HG03280 (cell line): ENCODE results near the gene PCSK5.

ENCODE experiments used
- ATAC-seq: cut with Tn5 transposase; IDR thresholded peaks from one replicate; pipeline ENCODE4 v1.9.1; 2021; ENCODE audit warnings: mild to moderate bottlenecking, moderate library complexity; ENCODE audit not compliant: unreplicated experiment

Gene PCSK5

DNA sequence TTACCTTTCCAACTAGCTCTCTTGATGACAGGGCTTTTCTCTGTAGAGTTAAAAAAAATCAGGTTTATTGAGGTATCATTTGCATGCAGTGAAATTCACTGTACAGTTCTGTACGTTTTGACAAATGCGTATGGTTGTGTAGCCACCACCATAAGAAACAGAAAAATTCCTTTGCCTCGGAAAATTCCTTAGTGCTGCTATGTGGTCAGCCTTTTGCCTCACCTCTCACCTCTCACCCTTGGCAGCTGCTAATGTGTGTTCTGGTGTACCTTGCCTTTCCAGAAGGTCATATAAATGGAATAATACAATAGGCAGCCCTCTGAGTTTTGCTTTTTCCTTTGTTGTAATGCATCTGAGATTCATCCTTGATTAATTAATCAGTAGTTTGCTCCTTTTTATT is 28.4 kb downstream of the PCSK5 start:
- ATAC-seq: no peak

DNA sequence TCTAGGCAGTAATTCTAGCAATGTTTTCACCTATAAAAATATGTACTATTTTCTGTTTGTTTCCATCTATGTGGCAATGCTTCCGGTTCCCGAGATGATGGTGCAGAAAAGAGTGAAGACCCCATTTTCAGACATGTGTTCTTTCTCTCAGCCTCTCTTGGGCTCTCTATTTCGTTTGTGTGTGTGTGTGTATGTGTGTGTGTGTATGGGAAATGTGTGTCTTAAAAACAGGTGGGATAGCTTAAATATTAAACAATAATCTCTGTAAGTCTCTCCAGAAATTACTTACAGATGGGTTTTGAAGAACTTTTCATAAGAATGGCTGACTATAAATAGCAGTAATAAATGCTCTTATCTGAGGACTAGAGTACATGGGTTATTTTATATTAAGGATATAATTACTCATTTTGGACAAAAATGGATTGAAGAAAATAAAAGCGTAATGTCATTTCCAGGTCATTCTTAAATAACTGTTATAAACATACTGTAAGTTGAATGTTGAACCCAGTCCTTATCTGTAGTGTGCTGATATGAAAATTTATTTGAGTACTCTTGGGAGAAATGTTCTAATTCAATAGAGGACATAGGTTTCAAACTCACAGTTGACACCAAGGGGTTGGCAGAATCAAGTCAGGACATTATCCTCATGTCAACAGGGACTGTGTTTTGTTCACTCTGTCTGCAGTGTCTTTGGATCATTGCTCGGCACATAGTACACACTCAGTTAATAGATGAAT is 31.1 kb downstream of the PCSK5 start:
- no peak for ATAC-seq

- no peak for ATAC-seq
These were observed 35.9 kb downstream of the PCSK5 start for GRCh38 chr9:75926385-75926784.

DNA sequence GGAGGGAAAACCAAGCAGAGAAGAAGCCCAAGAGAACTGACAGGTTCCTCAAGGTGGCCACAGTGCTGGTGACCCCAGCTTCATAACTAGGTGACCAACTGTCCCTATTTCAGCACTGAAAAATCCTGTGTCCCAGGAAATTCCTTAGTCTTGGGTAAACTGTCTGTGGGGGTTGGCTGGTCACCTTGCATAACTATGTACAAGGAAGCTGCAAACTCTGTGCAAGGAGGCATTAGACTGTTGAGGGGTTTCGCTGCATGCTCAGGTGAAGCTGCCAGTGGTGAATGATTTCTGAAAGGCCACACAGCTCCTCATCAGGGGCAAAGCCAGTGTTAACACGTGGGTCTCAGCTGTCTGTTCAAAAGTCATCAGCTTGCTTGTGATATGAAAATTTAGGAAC is 36.9 kb downstream of the PCSK5 start:
- ATAC-seq: no peak

DNA sequence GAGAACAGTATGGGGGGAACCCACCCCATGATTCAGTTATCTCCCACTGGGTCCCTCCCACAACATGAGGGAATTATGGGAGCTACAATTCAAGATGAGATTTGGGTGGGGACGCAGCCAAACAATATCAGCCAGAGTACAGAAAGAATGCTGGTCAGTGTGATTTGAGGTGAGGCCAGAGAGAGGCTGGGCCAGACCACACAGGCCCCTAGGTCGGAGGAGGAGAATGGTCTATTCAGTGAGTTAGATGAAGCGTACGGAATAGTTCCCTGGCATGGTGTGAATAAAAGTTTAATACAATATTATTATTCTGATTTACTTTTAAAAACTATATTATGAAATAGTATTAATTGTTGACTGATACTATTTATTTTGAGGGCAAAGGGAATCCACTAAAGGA is 39.7 kb downstream of the PCSK5 start:
- no peak for ATAC-seq

DNA sequence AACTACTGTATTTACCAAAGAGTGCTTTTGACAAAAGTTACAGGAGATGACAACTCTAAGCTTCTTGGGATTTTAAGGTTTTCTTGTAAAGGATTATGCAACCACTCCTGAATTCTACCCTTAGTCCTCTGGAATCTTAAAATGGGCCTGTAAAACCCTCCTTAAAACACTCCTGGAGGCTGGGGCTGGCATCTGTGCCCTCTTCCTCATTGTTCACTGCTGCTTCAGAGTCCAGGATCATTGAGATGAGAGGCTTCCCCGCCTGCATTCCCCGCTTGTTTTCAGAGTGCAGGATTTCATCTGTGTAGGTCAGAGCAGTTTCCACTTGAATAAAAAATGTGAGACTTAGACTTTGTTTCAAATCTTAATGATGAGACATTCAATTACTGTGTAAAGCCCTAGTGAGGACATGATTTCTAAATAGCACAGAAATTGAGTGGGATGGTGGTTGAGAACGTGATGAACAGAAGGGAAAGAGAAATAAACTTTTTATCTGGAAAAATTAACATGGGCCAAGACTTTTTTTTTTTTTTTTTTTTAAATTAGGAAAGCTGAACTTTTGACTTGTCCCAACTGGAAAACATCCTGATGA is 40.4 kb downstream of the PCSK5 start:
- no peak for ATAC-seq

DNA sequence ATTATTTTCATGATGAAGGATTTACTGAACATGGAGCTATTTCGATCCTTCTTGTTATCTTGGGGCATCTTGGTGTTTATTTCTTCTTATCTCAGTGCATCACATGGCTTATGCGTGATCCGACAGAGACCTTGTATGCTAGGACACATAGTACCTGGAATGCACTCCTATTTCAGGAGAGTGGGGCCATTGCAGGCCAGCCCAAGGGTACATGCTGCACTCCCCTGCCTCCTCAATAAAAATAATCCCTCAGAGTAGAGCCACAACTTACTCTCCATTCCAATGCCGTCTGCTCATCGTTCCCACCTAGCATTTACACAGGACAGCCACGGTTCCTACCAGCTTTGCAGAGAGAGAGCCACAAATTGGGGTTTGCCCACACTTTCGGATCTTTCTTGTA is 43.5 kb downstream of the PCSK5 start:
- no peak for ATAC-seq

DNA sequence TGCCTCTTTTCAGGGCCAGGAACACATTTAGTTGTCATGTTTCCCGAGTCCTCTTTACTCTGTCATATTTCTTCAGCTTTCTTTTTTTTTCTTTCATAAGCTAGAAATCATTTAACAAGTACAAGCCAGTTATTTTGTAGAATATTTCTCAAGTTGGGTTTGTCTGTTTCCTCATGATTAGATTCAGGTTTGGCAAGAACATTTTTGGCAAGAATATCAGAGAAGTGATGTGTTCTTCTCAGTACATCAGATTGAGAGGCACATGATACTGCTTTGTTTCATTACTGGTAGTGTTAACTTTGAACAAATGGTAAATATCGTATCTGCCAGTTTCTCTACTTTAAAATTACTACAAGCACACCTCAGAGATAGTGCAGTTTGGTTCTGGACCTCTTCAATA is 45.1 kb downstream of the PCSK5 start:
- ATAC-seq: no peak

- ATAC-seq: no peak
These were observed 47.2 kb downstream of the PCSK5 start for GRCh38 chr9:75937521-75938258.

GRCh38 chr9:75938946-75939345 is 48.5 kb downstream of the PCSK5 start:
- no peak for ATAC-seq

GRCh38 chr9:75939536-75940111 is 49.2 kb downstream of the PCSK5 start:
- ATAC-seq: no peak

DNA sequence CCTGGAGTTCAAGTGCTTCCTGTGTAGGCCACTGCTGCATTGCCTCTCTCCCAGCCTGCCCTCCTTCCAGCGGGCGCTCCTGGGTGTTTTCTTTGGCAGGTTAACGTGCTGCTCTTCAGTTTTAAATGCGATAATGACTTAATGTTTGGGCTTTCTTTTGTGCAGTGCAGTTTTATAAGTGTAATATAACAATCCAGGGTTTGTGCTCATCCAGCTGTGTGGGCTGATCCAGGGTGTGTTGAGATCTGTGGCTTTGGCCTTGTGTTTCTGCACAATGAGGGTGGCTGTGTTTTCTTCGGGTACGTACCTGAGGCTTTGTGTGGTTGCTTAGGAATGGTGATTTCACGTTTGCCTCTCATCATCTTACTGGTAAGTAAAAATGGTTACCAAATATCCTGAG is 50.6 kb downstream of the PCSK5 start:
- no peak for ATAC-seq

DNA sequence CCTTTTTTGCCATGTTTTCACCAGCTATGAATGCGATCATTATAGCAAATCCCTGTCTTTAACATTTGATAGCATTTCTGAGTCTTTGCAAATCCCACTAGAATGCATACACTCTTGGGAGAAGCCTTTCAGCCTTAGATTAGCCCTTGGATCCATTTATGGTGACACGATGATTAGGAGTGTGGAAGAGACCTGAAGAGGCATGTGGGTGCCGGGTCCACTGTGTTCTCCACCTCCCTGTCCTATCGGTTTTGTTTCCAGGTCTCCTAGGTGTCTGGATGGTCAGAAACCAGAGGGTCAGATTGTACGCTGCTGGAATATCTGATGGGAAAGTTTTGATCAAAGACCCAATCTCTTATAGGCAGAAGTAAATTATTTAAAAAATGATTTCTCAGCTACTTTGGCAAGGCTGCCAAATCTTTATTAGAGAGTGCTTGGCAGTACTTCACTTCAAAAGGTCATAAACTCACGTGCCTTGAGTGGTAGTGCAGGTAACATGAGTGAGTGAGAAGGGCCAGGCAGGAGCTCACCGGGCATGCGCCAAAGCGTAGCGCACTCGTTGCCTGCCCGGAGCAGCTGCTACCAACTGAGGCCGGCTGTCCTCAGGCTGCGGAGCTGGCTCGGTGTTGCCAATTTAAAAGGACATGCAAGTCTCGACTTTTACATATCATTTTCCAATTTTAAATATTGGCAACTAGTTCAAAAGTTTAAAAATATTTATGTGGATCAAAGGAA is 51.3 kb downstream of the PCSK5 start:
- ATAC-seq: no peak

GRCh38 chr9:75946766-75947165 is 56.3 kb downstream of the PCSK5 start:
- ATAC-seq: no peak

- ATAC-seq: no peak
These were observed 56.8 kb downstream of the PCSK5 start for GRCh38 chr9:75947233-75947632.

DNA sequence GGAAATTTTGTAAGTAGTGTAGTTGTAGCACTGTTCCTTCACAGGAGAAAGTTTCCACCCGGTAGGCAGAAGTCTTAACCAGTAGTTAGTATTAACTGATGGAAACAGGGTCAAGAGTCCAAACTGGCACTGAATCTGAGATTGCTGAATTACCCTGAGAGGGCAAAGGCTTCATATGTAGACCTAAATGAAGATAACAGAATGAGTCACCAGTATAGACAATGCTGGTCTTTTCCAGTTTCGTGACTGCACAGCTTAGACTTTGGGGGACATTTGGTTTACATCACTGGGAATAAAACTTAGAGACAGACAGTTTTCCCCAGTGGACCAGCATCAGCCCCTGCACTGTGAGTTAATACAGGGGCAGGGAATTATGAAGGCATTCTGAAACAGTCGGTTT is 60.5 kb downstream of the PCSK5 start:
- no peak for ATAC-seq

DNA sequence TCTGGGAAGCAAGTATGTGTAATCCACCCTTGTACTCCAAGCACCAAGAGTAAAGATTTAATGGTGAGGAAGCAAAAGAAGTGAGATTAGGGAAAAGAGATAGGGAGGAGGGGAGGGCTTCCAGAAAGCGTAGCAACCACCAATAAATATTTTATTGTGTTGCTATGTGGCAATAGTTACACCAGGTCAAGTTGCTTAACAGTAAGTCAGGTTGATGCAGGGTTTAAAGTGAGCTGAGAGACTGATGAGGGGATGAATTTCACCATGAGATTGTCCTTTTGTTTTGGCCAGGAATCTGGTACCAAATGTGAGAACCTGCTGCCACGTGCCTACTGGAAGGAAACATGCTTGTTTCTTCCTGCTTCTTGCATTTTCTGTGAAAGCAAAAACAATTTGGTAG is 62.7 kb downstream of the PCSK5 start:
- ATAC-seq: no peak

- ATAC-seq: no peak
These were observed 65.7 kb downstream of the PCSK5 start for GRCh38 chr9:75956161-75956560.

DNA sequence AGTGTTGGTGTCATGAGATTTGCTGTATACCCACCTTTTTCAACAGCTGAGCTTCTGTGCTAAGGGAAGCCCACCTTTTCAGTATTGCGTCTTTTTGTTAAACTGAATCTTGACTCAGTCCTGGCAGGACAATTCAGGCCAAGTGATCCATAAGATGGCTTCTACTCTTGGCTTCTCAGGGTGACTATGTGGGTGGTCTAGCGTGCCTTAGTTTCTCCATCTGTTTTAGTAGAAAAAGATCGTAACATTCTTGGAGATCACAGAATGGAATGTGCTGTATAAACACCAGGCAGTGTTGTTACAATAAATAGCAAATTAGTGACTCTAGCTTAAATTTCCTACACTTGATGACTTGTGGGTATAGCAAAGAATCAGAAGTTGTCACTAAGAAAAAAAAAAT is 66.6 kb downstream of the PCSK5 start:
- no peak for ATAC-seq

DNA sequence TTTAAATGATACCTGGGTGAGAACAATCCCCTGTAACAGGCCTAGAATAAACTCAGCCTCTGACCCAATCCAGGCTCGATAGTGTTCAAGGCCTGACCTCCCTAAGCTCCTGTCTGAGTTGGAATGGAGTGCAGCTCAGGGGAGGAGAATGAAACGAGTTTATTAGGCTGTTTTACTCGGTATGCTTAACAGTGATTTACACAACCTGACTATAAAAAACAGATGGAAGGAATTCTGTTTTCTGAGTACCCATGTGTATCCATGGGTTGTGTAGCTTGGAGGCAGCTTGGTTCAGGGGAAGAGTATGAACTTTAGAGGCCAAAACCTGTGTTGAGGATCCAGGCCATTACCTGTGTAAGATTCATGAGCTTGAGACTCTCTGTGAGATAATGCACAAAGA is 67.8 kb downstream of the PCSK5 start:
- no peak for ATAC-seq

GRCh38 chr9:75960551-75960950 is 70.1 kb downstream of the PCSK5 start:
- no peak for ATAC-seq
